K562 (cell line): Measurements from ENCODE around the gene IL12B. TPM values are rescaled to one million over a fixed set of nuclear protein-coding genes. Genes with fewer than 3 reads are reported as not detected.

Experiments
- ADNP ChIP-seq: fragments of 200-800 bp; sonication (Bioruptor generic); IDR thresholded peaks from 2 replicates; pipeline ENCODE4 v1.6.1; 2016; ENCODE audit warnings: missing genetic modification characterization, missing compliant biosample characterization
- ARNT ChIP-seq, 2 experiments: fragments of 450-650 bp; IDR thresholded peaks; 2 replicates each; pipeline ENCODE4 v1.6.1; 2016; ENCODE audit warnings: mild to moderate bottlenecking in 1 of 2
- ATF4 ChIP-seq: fragments of 450-650 bp; formaldehyde crosslinking; IDR thresholded peaks from 2 replicates; pipeline ENCODE4 v1.4.0; 2022; ENCODE audit warnings: mild to moderate bottlenecking, moderate library complexity
- CBX3 ChIP-seq, 2 experiments: IDR thresholded peaks; 1 replicate in 1 of 2; 2 replicates in 1 of 2; pipeline ENCODE4 v1.6.1; 2012; ENCODE audit warnings: inconsistent platforms in 2 of 2, low read length in 2 of 2, borderline replicate concordance in 1 of 2, control low read depth in 1 of 2
- CHD2 ChIP-seq: IDR thresholded peaks from 2 replicates; pipeline ENCODE4 v1.6.1; 2011; ENCODE audit warnings: low read depth, low read length
- CXXC5 ChIP-seq: fragments of 250-450 bp; sonication (Bioruptor Pico); IDR thresholded peaks from 2 replicates; pipeline ENCODE4 v1.8.0; 2022; ENCODE audit warnings: inconsistent platforms, mild to moderate bottlenecking, moderate library complexity
- EP300 ChIP-seq: IDR thresholded peaks from 2 replicates; pipeline ENCODE4 v1.6.1; 2012; ENCODE audit warnings: low read length, improper control_type of control experiment
- ETV1 ChIP-seq: fragments of 450-650 bp; conservative IDR thresholded peaks from 2 replicates; pipeline ENCODE4 v1.6.1; 2016; ENCODE audit warnings: missing genetic modification characterization, control low read depth, low read depth, missing compliant biosample characterization
- HDAC2 ChIP-seq: fragments of 450-650 bp; IDR thresholded peaks from 2 replicates; pipeline ENCODE4 v1.6.1; 2016; ENCODE audit warnings: mild to moderate bottlenecking
- HMBOX1 ChIP-seq: sonication (generic); IDR thresholded peaks from 2 replicates; pipeline ENCODE4 v1.6.1; 2016
- JUND ChIP-seq, 2 experiments: IDR thresholded peaks; 2 replicates in 1 of 2; 3 replicates in 1 of 2; pipeline ENCODE4 v1.6.1; 2011; ENCODE audit warnings: borderline replicate concordance in 2 of 2, low read depth in 2 of 2, low read length in 2 of 2, improper control_type of control experiment in 1 of 2, missing biosample characterization in 1 of 2, missing genetic modification characterization in 1 of 2, missing genetic modification reagents in 1 of 2
- KLF10 ChIP-seq: fragments of 250-450 bp; sonication (Bioruptor Pico); IDR thresholded peaks from 2 replicates; pipeline ENCODE4 v1.6.1; 2021; ENCODE audit warnings: matching md5 sums
- MAZ ChIP-seq, 2 experiments: fragments of 450-650 bp in 1 of 2; sonication (generic) in 1 of 2; formaldehyde crosslinking; IDR thresholded peaks in 1 of 2; conservative IDR thresholded peaks in 1 of 2; 2 replicates each; pipeline versions ENCODE4 v1.4.0 to v1.5.0; 2020; ENCODE audit warnings: mild to moderate bottlenecking in 1 of 2, missing genetic modification reagents in 1 of 2
- POLR2AphosphoS5 ChIP-seq: IDR thresholded peaks from 2 replicates; pipeline ENCODE4 v1.6.1; 2011; ENCODE audit warnings: mild to moderate bottlenecking, low read depth, low read length, moderate library complexity; ENCODE audit not compliant: control insufficient read depth, insufficient read depth
- POLR3A ChIP-seq: IDR thresholded peaks from 2 replicates; pipeline ENCODE4 v1.6.1; 2011; ENCODE audit warnings: borderline replicate concordance, mild to moderate bottlenecking, moderate library complexity; ENCODE audit not compliant: insufficient read length, insufficient read depth; ENCODE audit errors: extremely low read depth
- POLR3G ChIP-seq: IDR thresholded peaks from 2 replicates; pipeline ENCODE4 v1.6.1; 2011; ENCODE audit not compliant: insufficient read length, insufficient replicate concordance; ENCODE audit errors: extremely low read depth
- PYGO2 ChIP-seq: fragments of 450-650 bp; IDR thresholded peaks from 2 replicates; pipeline ENCODE4 v1.6.1; 2016; ENCODE audit warnings: mild to moderate bottlenecking, missing genetic modification characterization, moderate library complexity, missing compliant biosample characterization
- RBM15 ChIP-seq: fragments of 200-400 bp; formaldehyde crosslinking; IDR thresholded peaks from 2 replicates; pipeline ENCODE4 v1.6.1; 2018; ENCODE audit warnings: mild to moderate bottlenecking, low read length, moderate library complexity; ENCODE audit not compliant: insufficient read depth
- RBM39 ChIP-seq: fragments of 200-400 bp; formaldehyde crosslinking; optimal IDR thresholded peaks from 2 replicates; pipeline ENCODE3; 2018; ENCODE audit warnings: low read depth, low read length
- TCF3 ChIP-seq: sonication (generic); formaldehyde crosslinking; IDR thresholded peaks from 2 replicates; pipeline ENCODE4 v1.4.0; 2020; ENCODE audit warnings: mild to moderate bottlenecking, missing genetic modification reagents
- TFAM ChIP-seq: fragments of 250-450 bp; sonication (Bioruptor Pico); conservative IDR thresholded peaks from 2 replicates; pipeline ENCODE4 v1.5.0; 2021; ENCODE audit warnings: mild to moderate bottlenecking, moderate library complexity
- ZC3H4 ChIP-seq: sonication (generic); formaldehyde crosslinking; IDR thresholded peaks from 2 replicates; pipeline ENCODE4 v1.9.0; 2021; ENCODE audit warnings: missing genetic modification reagents, borderline replicate concordance
- ZNF217 ChIP-seq: sonication (generic); formaldehyde crosslinking; IDR thresholded peaks from 2 replicates; pipeline ENCODE4 v1.8.0; 2022; ENCODE audit warnings: mild to moderate bottlenecking, missing genetic modification reagents
- ZNF395 ChIP-seq: fragments of 200-800 bp; sonication (Bioruptor generic); IDR thresholded peaks from 2 replicates; pipeline ENCODE4 v1.6.1; 2017; ENCODE audit warnings: missing genetic modification characterization, missing compliant biosample characterization
- ZNF507 ChIP-seq: conservative IDR thresholded peaks from 2 replicates; pipeline ENCODE4 v1.6.1; 2017; ENCODE audit warnings: missing genetic modification characterization, missing compliant biosample characterization
- ZNF79 ChIP-seq: fragments of 250-450 bp; sonication (Bioruptor Pico); IDR thresholded peaks from 2 replicates; pipeline ENCODE4 v1.4.0; 2020; ENCODE audit warnings: low read depth, mild to moderate bottlenecking, moderate library complexity
- polyA plus RNA-seq, 8 experiments: library from polyadenylated mRNA; depleted of rRNA in 4 of 8; stranded (reverse) in 5 of 8; unstranded in 3 of 8; fragments of >200 nt; fragmentation: Nextera tagmentation in 2 of 8; fragmentation: Illumina TruSeq in 1 of 8; extraction: Ambion mirVana in 2 of 8; extraction: Trizol in 1 of 8; gene quantifications; 2 replicates each; pipeline versions ENCODE4 v1.2.1 to v1.2.3, GENCODE V29; 2011 to 2014; ENCODE audit warnings: inconsistent platforms in 1 of 8, missing spikeins in 1 of 8
- total RNA-seq, 7 experiments: library from RNA; depleted of rRNA in 6 of 7; stranded (reverse); fragments of >200 nt in 6 of 7; fragmentation: Illumina TruSeq in 2 of 7; extraction: Trizol in 2 of 7; gene quantifications; 2 replicates each; pipeline versions ENCODE4 v1.2.1 to v1.2.3, GENCODE V29; 2011 to 2021; ENCODE audit warnings: low replicate concordance in 1 of 7

Gene IL12B
- total and polyA plus RNA-seq, 9 of the 15 experiments (the other 6 are each of a cell fraction or from before 2014, with no cell fraction given): not detected

- TF ChIP-seq ATF4 (CRISPR knock-in tag) (peak; percentile 82), TCF3 (CRISPR knock-in tag) (no peak), ZNF395 (CRISPR knock-in tag) (no peak), ZNF79 (CRISPR knock-in tag) (no peak), ZNF507 (tag) (no peak), TFAM (no peak), PYGO2 (tag) (no peak), RBM15 (no peak), HDAC2 (peak; percentile 34; the same call in 1 of the 2 replicates), RBM39 (no peak), ZNF217 (CRISPR knock-in tag) (no peak), ETV1 (no peak), POLR3A (no peak), JUND (IDR thresholded peaks at IDR 0.05; ENCODE audit: borderline replicate concordance, low read depth, low read length) (peak; percentile 87), JUND (tag; IDR thresholded peaks at IDR 0.05; ENCODE audit: borderline replicate concordance, low read depth, low read length) (peak; percentile 64; the same call in 1 of the 3 replicates), HMBOX1 (0 out of 2 replicates have a peak, but pooled peaks have one; percentile 29), ARNT (IDR thresholded peaks at IDR 0.05) (no peak), CXXC5 (CRISPR knock-in tag) (peak; percentile 57; the same call in 1 of the 2 replicates), MAZ (CRISPR knock-in tag; conservative IDR thresholded peaks at IDR 0.05 in 1 of 2, IDR thresholded peaks at IDR 0.05 in 1 of 2) (0 out of 4 replicates have a peak, but pooled peaks of 1 of the 2 experiments have one; percentile 19), POLR3G (no peak), EP300 (peak; percentile 40; the same call in 1 of the 2 replicates), ZC3H4 (CRISPR knock-in tag) (no peak), POLR2AphosphoS5 (0 out of 2 replicates have a peak, but pooled peaks have one; percentile 23), CHD2 (no peak), ADNP (tag) (no peak), CBX3 (IDR thresholded peaks at IDR 0.05; ENCODE audit: borderline replicate concordance in 1 of 2, low read length in 2 of 2) (no peak), KLF10 (CRISPR knock-in tag) (no peak)
Measured at GRCh38 chr5:159341906-159342310, 11.6 kb upstream of the IL12B start (continued).
